Endothelial cell (in vitro differentiated cells): ENCODE results near the gene LRRC10. TPM values are rescaled to one million over a fixed set of nuclear protein-coding genes. Genes with fewer than 3 reads are reported as not detected.

Source experiments
- DNase-seq: peaks from one replicate; pipeline ENCODE4 v3.0.0; 2021; ENCODE audit warnings: low spot score
- H3K27ac Mint-ChIP-seq: one replicate; pipeline ENCODE4 v1.8.0; 2021; ENCODE audit warnings: mixed read lengths, inconsistent platforms; ENCODE audit not compliant: unreplicated experiment
- H3K27me3 Mint-ChIP-seq: one replicate; pipeline ENCODE4 v1.8.0; 2021; ENCODE audit warnings: mild to moderate bottlenecking, moderate library complexity, mixed read lengths, inconsistent platforms; ENCODE audit not compliant: unreplicated experiment
- H3K36me3 Mint-ChIP-seq: one replicate; pipeline ENCODE4 v1.8.0; 2021; ENCODE audit warnings: mild to moderate bottlenecking, low read depth, mixed read lengths, inconsistent platforms; ENCODE audit not compliant: unreplicated experiment
- H3K4me1 Mint-ChIP-seq: one replicate; pipeline ENCODE4 v1.8.0; 2021; ENCODE audit warnings: mild to moderate bottlenecking, mixed read lengths, inconsistent platforms; ENCODE audit not compliant: unreplicated experiment
- H3K4me3 Mint-ChIP-seq: one replicate; pipeline ENCODE4 v1.8.0; 2021; ENCODE audit warnings: mild to moderate bottlenecking, mixed read lengths, inconsistent platforms; ENCODE audit not compliant: unreplicated experiment
- H3K9me3 Mint-ChIP-seq: one replicate; pipeline ENCODE4 v1.8.0; 2021; ENCODE audit warnings: mixed read lengths, inconsistent platforms; ENCODE audit not compliant: unreplicated experiment
- CTCF ChIP-seq: fragments of 200-600 bp; sonication (generic); IDR thresholded peaks from one replicate; pipeline ENCODE4 v1.5.0; 2021; ENCODE audit warnings: antibody characterized with exemption; ENCODE audit not compliant: unreplicated experiment
- microRNA-seq: library from miRNA; unstranded; fragments of <30 nt; microRNA quantifications from one replicate; pipeline ENCODE4, GENCODE V29; 2020; ENCODE audit not compliant: unreplicated experiment
- total RNA-seq: library from RNA; stranded (reverse); fragmentation: NEBNext Ultra II Directional; extraction: Animal tissue kit (Norgen Biotek cat#: 25700); gene quantifications from one replicate; pipeline ENCODE4 v1.2.1, GENCODE V29; 2021; ENCODE audit not compliant: unreplicated experiment

The LRRC10 gene
- total RNA-seq, 1 donor from 2014 or later = not detected

- H3K27me3 Mint-ChIP-seq = no peaks in the 10 kb centered on the region
- TF ChIP-seq CTCF = no peak
- H3K4me3 Mint-ChIP-seq = no peak overlapping the region
- H3K4me1 Mint-ChIP-seq = peaks cover 10% of the 10 kb centered on the region
- peaks cover 10% of the 10 kb centered on the region for H3K36me3 Mint-ChIP-seq
- DNase-seq = no peak
- no peaks in the 10 kb centered on the region for H3K9me3 Mint-ChIP-seq
- H3K27ac Mint-ChIP-seq = peak overlapping the region; percentile 53
Observed at GRCh38 chr12:69569236-69569635, 41.5 kb downstream of the LRRC10 start.

- no peak for DNase-seq
- TF ChIP-seq CTCF = no peak
- H3K4me1 Mint-ChIP-seq = peaks cover 10% of the 10 kb centered on the region
- no peak overlapping the region for H3K27ac Mint-ChIP-seq
- no peaks in the 10 kb centered on the region for H3K27me3 Mint-ChIP-seq
- no peak overlapping the region for H3K4me3 Mint-ChIP-seq
- peaks cover 6% of the 10 kb centered on the region for H3K36me3 Mint-ChIP-seq
- no peaks in the 10 kb centered on the region for H3K9me3 Mint-ChIP-seq
Observed at GRCh38 chr12:69566603-69567002, 44.1 kb downstream of the LRRC10 start.

GRCh38 chr12:69563166-69563762, 47.4 kb downstream of the LRRC10 start:
- Mint-ChIP-seq H3K4me1 (peaks cover 10% of the 10 kb centered on the region), H3K27ac (no peak overlapping the region), H3K27me3 (no peaks in the 10 kb centered on the region), H3K36me3 (no peaks in the 10 kb centered on the region), H3K4me3 (no peak overlapping the region), H3K9me3 (no peaks in the 10 kb centered on the region)
- no peak for DNase-seq
- no peak for TF ChIP-seq CTCF

Small RNAs within 50 kb of the gene (microRNA-seq; reads per million reads assigned to microRNA genes)
- not detected for gene MIR3913-1
- gene MIR3913-2 = not detected

Other genes starting within 250 kb of the LRRC10 start
- gene FRS2, start 140.5 kb downstream of the LRRC10 start, total RNA-seq = 22.9 TPM
- gene CCT2, start 25.4 kb downstream of the LRRC10 start, total RNA-seq = 153 TPM
- not detected for gene BEST3, start 88.4 kb upstream of the LRRC10 start, total RNA-seq
- gene RAB3IP, start 128.0 kb upstream of the LRRC10 start, total RNA-seq = 14.1 TPM
- gene MYRFL, start 214.3 kb upstream of the LRRC10 start, total RNA-seq = 0.69 TPM